Mesendoderm (in vitro differentiated cells): ENCODE data around the gene RXRG.

Experiments
- DNase-seq: peaks from one replicate; pipeline ENCODE4 v3.0.0; 2013
- H2AK5ac ChIP-seq: 2 replicates; pipeline ENCODE4 v1.6.1; 2013; ENCODE audit warnings: low read length, inconsistent platforms
- H2BK120ac ChIP-seq: 2 replicates; pipeline ENCODE4 v1.6.1; 2013; ENCODE audit warnings: low read depth, mild to moderate bottlenecking, low read length, moderate library complexity, mixed read lengths
- H2BK15ac ChIP-seq: replicated peaks from 2 replicates; pipeline ENCODE4 v1.6.1; 2013; ENCODE audit warnings: low read depth, mild to moderate bottlenecking, moderate library complexity
- H2BK5ac ChIP-seq: 2 replicates; pipeline ENCODE4 v1.6.1; 2013; ENCODE audit warnings: low read length, inconsistent platforms
- H3K18ac ChIP-seq: 2 replicates; pipeline ENCODE4 v1.6.1; 2013; ENCODE audit warnings: mild to moderate bottlenecking, low read length, mixed read lengths
- H3K23ac ChIP-seq: one replicate; pipeline ENCODE4 v1.6.1; 2013; ENCODE audit warnings: low read length
- H3K27ac ChIP-seq: 2 replicates; pipeline ENCODE4 v1.5.1; 2013; ENCODE audit warnings: low read depth, mild to moderate bottlenecking, inconsistent platforms, low read length, moderate library complexity
- H3K27me3 ChIP-seq: 2 replicates; pipeline ENCODE4 v1.6.1; 2013; ENCODE audit warnings: low read length, control low read depth, mild to moderate bottlenecking, inconsistent platforms; ENCODE audit not compliant: insufficient read depth, poor library complexity
- H3K36me3 ChIP-seq: 2 replicates; pipeline ENCODE4 v1.6.1; 2013; ENCODE audit warnings: low read length, inconsistent platforms; ENCODE audit not compliant: control insufficient read depth, insufficient read depth
- H3K4ac ChIP-seq: one replicate; pipeline ENCODE4 v1.6.1; 2013; ENCODE audit warnings: low read depth, mild to moderate bottlenecking, low read length, moderate library complexity
- H3K4me1 ChIP-seq: 2 replicates; pipeline ENCODE4 v1.6.1; 2013; ENCODE audit warnings: low read depth, low read length, inconsistent platforms; ENCODE audit not compliant: control insufficient read depth
- H3K4me2 ChIP-seq: 2 replicates; pipeline ENCODE4 v1.6.1; 2013; ENCODE audit warnings: low read length
- H3K4me3 ChIP-seq: 2 replicates; pipeline ENCODE4 v1.5.1; 2013; ENCODE audit warnings: mild to moderate bottlenecking, low read length
- H3K56ac ChIP-seq: one replicate; pipeline ENCODE4 v1.6.1; 2013; ENCODE audit warnings: low read length
- H3K79me1 ChIP-seq: 2 replicates; pipeline ENCODE4 v1.6.1; 2013; ENCODE audit warnings: low read length, inconsistent platforms
- H3K79me2 ChIP-seq: 2 replicates; pipeline ENCODE4 v1.6.1; 2013; ENCODE audit warnings: mild to moderate bottlenecking, low read length; ENCODE audit not compliant: control insufficient read depth, insufficient read depth
- H3K9ac ChIP-seq: 2 replicates; pipeline ENCODE4 v1.6.1; 2013; ENCODE audit warnings: low read length, inconsistent platforms
- H4K5ac ChIP-seq: one replicate; pipeline ENCODE4 v1.6.1; 2013; ENCODE audit warnings: low read length
- H4K8ac ChIP-seq: one replicate; pipeline ENCODE4 v1.6.1; 2013; ENCODE audit warnings: low read depth, mild to moderate bottlenecking, control low read depth, low read length, moderate library complexity
- WGBS: extraction: QIAGEN DNeasy Blood & Tissue Kit; methylation state at CpG from one replicate; pipeline ENCODE4 v1.1.7; 2013; ENCODE audit warnings: low lambda C conversion rate, missing lambda C conversion rate; ENCODE audit not compliant: insufficient coverage; ENCODE audit errors: extremely low coverage; 5-methylcytosine and 5-hydroxymethylcytosine counted together

The RXRG gene

GRCh38 chr1:165371588-165372225 is 73.2 kb downstream of the RXRG start:
- WGBS = no CpG with 5 or more reads among the region's 5 CpGs
- DNase-seq = no peak
- H3K18ac ChIP-seq = no peak overlapping the region

GRCh38 chr1:165369255-165369848 is 75.6 kb downstream of the RXRG start:
- no CpG with 5 or more reads among the region's 9 CpGs for WGBS

More at GRCh38 chr1:165371588-165372225, 73.2 kb downstream of the RXRG start:
- Histone ChIP-seq H3K23ac (no peak overlapping the region), H3K4me3 (no peak overlapping the region), H4K8ac (no peak overlapping the region), H3K9ac (no peak overlapping the region), H2BK15ac (no peak overlapping the region), H4K5ac (no peak overlapping the region), H3K56ac (no peak overlapping the region), H3K4me1 (peaks cover 3% of the 10 kb centered on the region), H3K27ac (no peak overlapping the region), H3K79me2 (no peaks in the 10 kb centered on the region), H3K4me2 (no peak overlapping the region), H2AK5ac (no peak overlapping the region), H3K79me1 (no peaks in the 10 kb centered on the region), H3K4ac (no peak overlapping the region), H2BK120ac (no peak overlapping the region), H2BK5ac (no peak overlapping the region), H3K36me3 (no peaks in the 10 kb centered on the region), H3K27me3 (no peaks in the 10 kb centered on the region)

GRCh38 chr1:165367375-165367993 is 77.4 kb downstream of the RXRG start:
- Histone ChIP-seq H3K23ac (no peak overlapping the region), H3K18ac (no peak overlapping the region), H3K79me2 (no peaks in the 10 kb centered on the region), H4K5ac (no peak overlapping the region), H2BK15ac (no peak overlapping the region), H3K4me1 (no peaks in the 10 kb centered on the region), H2BK5ac (no peak overlapping the region), H3K79me1 (no peaks in the 10 kb centered on the region), H3K36me3 (no peaks in the 10 kb centered on the region), H3K4me3 (no peak overlapping the region), H3K4ac (no peak overlapping the region), H3K27ac (no peak overlapping the region), H3K9ac (no peak overlapping the region), H3K4me2 (no peak overlapping the region), H2BK120ac (no peak overlapping the region), H3K27me3 (no peaks in the 10 kb centered on the region), H2AK5ac (no peak overlapping the region), H3K56ac (no peak overlapping the region), H4K8ac (no peak overlapping the region)
- peak; percentile 88 for DNase-seq
- WGBS = no CpG with 5 or more reads among the region's 7 CpGs

More at GRCh38 chr1:165369255-165369848, 75.6 kb downstream of the RXRG start:
- Histone ChIP-seq H3K18ac (no peak overlapping the region), H3K27me3 (no peaks in the 10 kb centered on the region), H2AK5ac (no peak overlapping the region), H3K27ac (no peak overlapping the region), H3K56ac (no peak overlapping the region), H4K5ac (no peak overlapping the region), H3K36me3 (no peaks in the 10 kb centered on the region), H2BK15ac (no peak overlapping the region), H3K79me1 (no peaks in the 10 kb centered on the region), H2BK5ac (no peak overlapping the region), H3K4me3 (no peak overlapping the region), H4K8ac (no peak overlapping the region), H3K9ac (no peak overlapping the region), H3K4me1 (no peaks in the 10 kb centered on the region), H3K23ac (no peak overlapping the region), H2BK120ac (no peak overlapping the region), H3K4ac (no peak overlapping the region), H3K79me2 (no peaks in the 10 kb centered on the region), H3K4me2 (no peak overlapping the region)
- peak; percentile 56 for DNase-seq

- H3K27me3 ChIP-seq = no peaks in the 10 kb centered on the region
Observed at GRCh38 chr1:165365341-165365740, 79.6 kb downstream of the RXRG start.

GRCh38 chr1:165364568-165365133 is 80.3 kb downstream of the RXRG start:
- Histone ChIP-seq H2BK120ac (no peak overlapping the region), H3K36me3 (no peaks in the 10 kb centered on the region), H2AK5ac (no peak overlapping the region), H3K9ac (no peak overlapping the region), H3K4me3 (no peak overlapping the region), H3K4ac (no peak overlapping the region), H3K23ac (no peak overlapping the region), H3K4me1 (no peaks in the 10 kb centered on the region), H3K79me2 (no peaks in the 10 kb centered on the region), H4K5ac (no peak overlapping the region), H3K4me2 (no peak overlapping the region), H2BK15ac (no peak overlapping the region), H2BK5ac (no peak overlapping the region), H3K79me1 (no peaks in the 10 kb centered on the region), H3K56ac (no peak overlapping the region), H3K18ac (no peak overlapping the region), H3K27me3 (no peaks in the 10 kb centered on the region), H3K27ac (no peak overlapping the region), H4K8ac (no peak overlapping the region)
- no peak for DNase-seq
- no CpG with 5 or more reads among the region's 6 CpGs for WGBS

More at GRCh38 chr1:165365341-165365740, 79.6 kb downstream of the RXRG start:
- no peak overlapping the region for H3K4ac ChIP-seq
- H2BK120ac ChIP-seq = no peak overlapping the region
- peak; percentile 76 for DNase-seq
- H3K4me1 ChIP-seq = no peaks in the 10 kb centered on the region
- H3K4me3 ChIP-seq = no peak overlapping the region
- no peak overlapping the region for H3K18ac ChIP-seq
- WGBS = no CpG with 5 or more reads among the region's 2 CpGs
- no peak overlapping the region for H3K27ac ChIP-seq
- no peaks in the 10 kb centered on the region for H3K79me1 ChIP-seq
- H2AK5ac ChIP-seq = no peak overlapping the region
- no peak overlapping the region for H4K8ac ChIP-seq
- no peak overlapping the region for H3K23ac ChIP-seq
- H2BK5ac ChIP-seq = no peak overlapping the region
- no peaks in the 10 kb centered on the region for H3K36me3 ChIP-seq
- no peak overlapping the region for H4K5ac ChIP-seq
- H2BK15ac ChIP-seq = no peak overlapping the region
- H3K9ac ChIP-seq = no peak overlapping the region
- no peak overlapping the region for H3K56ac ChIP-seq
- no peaks in the 10 kb centered on the region for H3K79me2 ChIP-seq
- no peak overlapping the region for H3K4me2 ChIP-seq
